MM.1S (cell line): Measurements from ENCODE around the gene ENG.

Experiments
- DNase-seq: peaks from one replicate; pipeline ENCODE4 v3.0.0-alpha.2; 2015
- H2AFZ ChIP-seq: fragments of 300-600 bp; sonication (generic); 2 replicates; pipeline ENCODE4 v1.6.0; 2016; ENCODE audit warnings: antibody characterized with exemption, low read length
- H3F3A ChIP-seq: fragments of 300-600 bp; sonication (generic); 2 replicates; pipeline ENCODE4 v1.6.1; 2016; ENCODE audit warnings: mild to moderate bottlenecking, antibody characterized with exemption, low read length, moderate library complexity, mixed read lengths; ENCODE audit not compliant: insufficient read depth
- H3K27ac ChIP-seq: fragments of 300-600 bp; sonication (generic); 2 replicates; pipeline ENCODE4 v1.5.1; 2016; ENCODE audit warnings: mild to moderate bottlenecking, low read length
- H3K27me3 ChIP-seq: fragments of 300-600 bp; sonication (generic); replicated peaks from 2 replicates; pipeline ENCODE4 v1.6.0; 2016; ENCODE audit warnings: low read length; ENCODE audit not compliant: insufficient read depth
- H3K36me3 ChIP-seq: fragments of 300-600 bp; sonication (generic); replicated peaks from 2 replicates; pipeline ENCODE4 v1.6.1; 2016; ENCODE audit warnings: mild to moderate bottlenecking, low read length, mixed read lengths; ENCODE audit not compliant: insufficient read depth
- H3K4me1 ChIP-seq: fragments of 300-600 bp; sonication (generic); 2 replicates; pipeline ENCODE4 v1.6.1; 2016; ENCODE audit warnings: low read length, mixed read lengths
- H3K4me2 ChIP-seq: fragments of 300-600 bp; sonication (generic); 2 replicates; pipeline ENCODE4 v1.6.0; 2016; ENCODE audit warnings: low read depth, low read length
- H3K4me3 ChIP-seq: fragments of 300-600 bp; sonication (generic); 2 replicates; pipeline ENCODE4 v1.5.1; 2016; ENCODE audit warnings: low read length, mixed read lengths
- H3K79me2 ChIP-seq: fragments of 300-600 bp; sonication (generic); 2 replicates; pipeline ENCODE4 v1.6.1; 2016; ENCODE audit warnings: mixed run types, low read length, mixed read lengths
- H3K9ac ChIP-seq: fragments of 300-600 bp; sonication (generic); 2 replicates; pipeline ENCODE4 v1.6.1; 2016; ENCODE audit warnings: low read length, mixed read lengths
- H3K9me2 ChIP-seq: fragments of 300-600 bp; sonication (generic); replicated peaks from 2 replicates; pipeline ENCODE4 v1.6.1; 2016; ENCODE audit warnings: mild to moderate bottlenecking, low read length, mixed read lengths; ENCODE audit not compliant: insufficient read depth
- H3K9me3 ChIP-seq: fragments of 300-600 bp; sonication (generic); replicated peaks from 2 replicates; pipeline ENCODE4 v1.6.1; 2016; ENCODE audit warnings: mild to moderate bottlenecking, low read length, mixed read lengths; ENCODE audit not compliant: insufficient read depth
- H4K20me1 ChIP-seq: fragments of 300-600 bp; sonication (generic); 2 replicates; pipeline ENCODE4 v1.6.1; 2016; ENCODE audit warnings: mild to moderate bottlenecking, low read length, moderate library complexity, mixed read lengths; ENCODE audit not compliant: insufficient read depth
- EZH2 ChIP-seq: fragments of 300-600 bp; sonication (generic); optimal IDR thresholded peaks from 2 replicates; pipeline ENCODE3; 2017; ENCODE audit warnings: low read depth, mild to moderate bottlenecking, antibody characterized with exemption, low read length, mixed read lengths
- EZH2phosphoT487 ChIP-seq: fragments of 300-600 bp; sonication (generic); IDR thresholded peaks from 2 replicates; pipeline ENCODE4 v1.6.1; 2018; ENCODE audit warnings: antibody characterized with exemption, low read length
- TF ChIP-seq, protein P1 (sequence below): fragments of 300-600 bp; sonication (generic); IDR thresholded peaks from 2 replicates; pipeline ENCODE4 v1.5.1; 2016; ENCODE audit warnings: antibody characterized with exemption, low read length, mixed read lengths

ENG gene

DNA sequence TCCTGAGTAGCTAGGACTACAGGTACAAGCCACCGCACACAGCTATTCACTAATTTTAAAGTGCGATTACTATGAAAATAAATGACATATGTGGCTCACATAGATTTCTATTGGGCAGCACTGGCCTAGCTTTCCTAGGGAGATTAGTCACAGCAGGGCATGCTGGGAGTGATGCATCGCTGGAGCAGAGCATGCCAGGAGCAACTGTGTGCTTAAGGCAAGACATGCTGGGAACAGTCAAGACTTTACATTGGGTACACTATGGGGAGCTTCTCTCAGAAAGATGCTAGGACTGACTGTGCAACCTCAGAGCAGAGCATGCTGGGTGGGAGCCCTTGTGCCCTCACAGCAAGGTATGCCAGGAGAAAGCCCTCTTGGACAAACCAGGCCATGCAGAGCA lies 35.6 kb upstream of the ENG start:
- no peaks in the 10 kb centered on the region for H3K36me3 ChIP-seq
- H3K9ac ChIP-seq, result no peak overlapping the region
- no peaks in the 10 kb centered on the region for H3K4me1 ChIP-seq
- H3K4me2 ChIP-seq, result no peak overlapping the region
- no peak overlapping the region for H3K27ac ChIP-seq
- no peaks in the 10 kb centered on the region for H3K9me2 ChIP-seq
- no peak for DNase-seq
- H3F3A ChIP-seq, result no peaks in the 10 kb centered on the region
- H3K79me2 ChIP-seq, result no peaks in the 10 kb centered on the region
- no peaks in the 10 kb centered on the region for H4K20me1 ChIP-seq
- no peak overlapping the region for H3K4me3 ChIP-seq
- TF ChIP-seq, protein P1, sequence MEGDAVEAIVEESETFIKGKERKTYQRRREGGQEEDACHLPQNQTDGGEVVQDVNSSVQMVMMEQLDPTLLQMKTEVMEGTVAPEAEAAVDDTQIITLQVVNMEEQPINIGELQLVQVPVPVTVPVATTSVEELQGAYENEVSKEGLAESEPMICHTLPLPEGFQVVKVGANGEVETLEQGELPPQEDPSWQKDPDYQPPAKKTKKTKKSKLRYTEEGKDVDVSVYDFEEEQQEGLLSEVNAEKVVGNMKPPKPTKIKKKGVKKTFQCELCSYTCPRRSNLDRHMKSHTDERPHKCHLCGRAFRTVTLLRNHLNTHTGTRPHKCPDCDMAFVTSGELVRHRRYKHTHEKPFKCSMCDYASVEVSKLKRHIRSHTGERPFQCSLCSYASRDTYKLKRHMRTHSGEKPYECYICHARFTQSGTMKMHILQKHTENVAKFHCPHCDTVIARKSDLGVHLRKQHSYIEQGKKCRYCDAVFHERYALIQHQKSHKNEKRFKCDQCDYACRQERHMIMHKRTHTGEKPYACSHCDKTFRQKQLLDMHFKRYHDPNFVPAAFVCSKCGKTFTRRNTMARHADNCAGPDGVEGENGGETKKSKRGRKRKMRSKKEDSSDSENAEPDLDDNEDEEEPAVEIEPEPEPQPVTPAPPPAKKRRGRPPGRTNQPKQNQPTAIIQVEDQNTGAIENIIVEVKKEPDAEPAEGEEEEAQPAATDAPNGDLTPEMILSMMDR, result no peak
- no peak for TF ChIP-seq EZH2
- no peak for TF ChIP-seq EZH2phosphoT487
- H3K9me3 ChIP-seq, result no peaks in the 10 kb centered on the region
- H2AFZ ChIP-seq, result no peak overlapping the region
- H3K27me3 ChIP-seq, result no peaks in the 10 kb centered on the region

- H3K4me3 ChIP-seq, result no peak overlapping the region
- H4K20me1 ChIP-seq, result no peaks in the 10 kb centered on the region
- DNase-seq, result no peak
- H3K27ac ChIP-seq, result no peak overlapping the region
- H3F3A ChIP-seq, result no peaks in the 10 kb centered on the region
- no peaks in the 10 kb centered on the region for H3K79me2 ChIP-seq
- TF ChIP-seq EZH2 (no peak), EZH2phosphoT487 (no peak)
- TF ChIP-seq, protein P1, result no peak
- no peak overlapping the region for H2AFZ ChIP-seq
- H3K4me1 ChIP-seq, result no peaks in the 10 kb centered on the region
- H3K4me2 ChIP-seq, result no peak overlapping the region
- no peaks in the 10 kb centered on the region for H3K27me3 ChIP-seq
- no peaks in the 10 kb centered on the region for H3K36me3 ChIP-seq
- no peaks in the 10 kb centered on the region for H3K9me3 ChIP-seq
- H3K9me2 ChIP-seq, result no peaks in the 10 kb centered on the region
- H3K9ac ChIP-seq, result no peak overlapping the region
Measured at GRCh38 chr9:127887792-127888191, 33.3 kb upstream of the ENG start.

GRCh38 chr9:127886401-127886972 lies 32.0 kb upstream of the ENG start:
- Histone ChIP-seq H3K4me2 (no peak overlapping the region), H4K20me1 (no peaks in the 10 kb centered on the region), H2AFZ (no peak overlapping the region), H3K27me3 (no peaks in the 10 kb centered on the region), H3K9ac (no peak overlapping the region), H3K27ac (no peak overlapping the region), H3K36me3 (no peaks in the 10 kb centered on the region), H3K79me2 (no peaks in the 10 kb centered on the region), H3K4me1 (no peaks in the 10 kb centered on the region), H3F3A (no peaks in the 10 kb centered on the region), H3K9me3 (no peaks in the 10 kb centered on the region), H3K9me2 (no peaks in the 10 kb centered on the region), H3K4me3 (no peak overlapping the region)
- DNase-seq, result no peak
- TF ChIP-seq EZH2phosphoT487, result no peak

- H3K4me2 ChIP-seq, result no peak overlapping the region
- no peaks in the 10 kb centered on the region for H3K27me3 ChIP-seq
- no peaks in the 10 kb centered on the region for H3K79me2 ChIP-seq
- no peaks in the 10 kb centered on the region for H3F3A ChIP-seq
- no peaks in the 10 kb centered on the region for H3K4me1 ChIP-seq
- no peak for DNase-seq
- no peaks in the 10 kb centered on the region for H4K20me1 ChIP-seq
- no peak overlapping the region for H2AFZ ChIP-seq
- no peak overlapping the region for H3K27ac ChIP-seq
- no peak overlapping the region for H3K4me3 ChIP-seq
- no peaks in the 10 kb centered on the region for H3K9me3 ChIP-seq
- H3K9ac ChIP-seq, result no peak overlapping the region
- H3K9me2 ChIP-seq, result no peaks in the 10 kb centered on the region
- no peaks in the 10 kb centered on the region for H3K36me3 ChIP-seq
- TF ChIP-seq EZH2 (no peak), EZH2phosphoT487 (no peak)
- TF ChIP-seq, protein P1, result no peak
Measured at GRCh38 chr9:127885508-127886281, 31.2 kb upstream of the ENG start.
